HG02970 (cell line): Measurements from ENCODE around the gene ESM1.
"Not testable (repeated sequence)": the region's sequence is repeated elsewhere in the genome, so short reads cannot be mapped to it uniquely, and the experiment has no call there.

Source experiments
- ATAC-seq: cut with Tn5 transposase; IDR thresholded peaks from one replicate; pipeline ENCODE4 v1.9.1; 2021; ENCODE audit warnings: mild to moderate bottlenecking, moderate library complexity, moderate number of reproducible peaks; ENCODE audit not compliant: unreplicated experiment, low FRiP score

Gene ESM1, protein sequence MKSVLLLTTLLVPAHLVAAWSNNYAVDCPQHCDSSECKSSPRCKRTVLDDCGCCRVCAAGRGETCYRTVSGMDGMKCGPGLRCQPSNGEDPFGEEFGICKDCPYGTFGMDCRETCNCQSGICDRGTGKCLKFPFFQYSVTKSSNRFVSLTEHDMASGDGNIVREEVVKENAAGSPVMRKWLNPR

DNA sequence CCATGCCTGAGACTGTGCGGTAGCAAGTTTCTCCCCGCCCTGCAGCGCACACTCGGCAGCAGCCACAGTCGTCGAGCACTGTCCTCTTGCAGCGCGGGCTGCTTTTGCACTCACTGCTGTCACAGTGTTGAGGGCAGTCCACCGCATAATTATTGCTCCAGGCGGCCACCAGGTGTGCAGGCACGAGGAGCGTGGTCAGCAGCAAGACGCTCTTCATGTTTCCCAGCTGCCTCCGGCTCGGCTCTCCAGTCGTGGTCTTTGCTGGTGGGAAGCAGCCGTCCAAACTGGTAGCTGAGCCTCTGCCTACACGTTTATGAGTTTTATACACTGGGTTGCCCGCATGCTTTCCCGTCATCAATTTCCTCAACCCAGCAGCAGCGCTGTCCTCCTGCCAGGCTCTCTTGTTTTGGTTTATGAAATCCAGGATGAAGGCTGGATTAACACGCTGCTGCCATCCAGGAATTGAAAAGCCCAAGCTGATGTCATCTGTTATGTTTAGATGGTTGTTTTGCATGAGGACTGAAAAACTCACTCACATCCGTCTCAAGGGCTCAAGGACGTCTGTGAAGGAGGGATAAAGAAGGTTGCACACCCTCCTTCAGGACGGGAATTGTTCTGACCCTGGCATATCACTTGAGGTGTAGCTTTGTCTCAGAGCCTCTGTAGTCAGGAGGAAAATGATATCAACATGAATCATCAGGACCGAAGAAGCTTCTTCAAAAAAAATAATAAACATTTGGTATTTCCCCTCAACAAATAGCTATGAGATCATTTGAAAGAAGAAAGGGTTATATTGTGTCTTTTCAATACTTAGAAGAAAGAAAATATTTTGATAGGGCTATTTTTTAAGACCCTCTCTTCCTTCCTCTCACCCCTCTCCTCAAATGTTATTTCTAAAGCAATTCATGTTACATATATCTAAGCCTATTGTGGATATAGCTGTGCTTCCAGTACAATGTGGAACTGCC, at the start of gene ESM1:
Gene ESM1, minus strand, starts transcription at position 293 of the 968 bp plus-strand sequence. Its CDS starts 76 bp downstream, at position 217.
- no peak for ATAC-seq

DNA sequence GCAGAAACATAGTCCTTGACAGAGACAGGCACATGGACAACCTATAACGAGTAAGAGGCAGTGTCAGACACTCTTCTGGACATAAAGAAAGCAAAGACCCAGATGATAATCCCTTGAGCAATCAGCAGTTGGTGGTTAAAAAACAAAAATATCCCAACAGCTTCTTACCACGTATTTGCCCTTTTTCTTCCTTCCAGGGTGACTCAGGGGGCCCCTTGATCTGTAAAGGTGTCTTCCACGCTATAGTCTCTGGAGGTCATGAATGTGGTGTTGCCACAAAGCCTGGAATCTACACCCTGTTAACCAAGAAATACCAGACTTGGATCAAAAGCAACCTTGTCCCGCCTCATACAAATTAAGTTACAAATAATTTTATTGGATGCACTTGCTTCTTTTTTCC, 48.2 kb upstream of the ESM1 start:
- no peak for ATAC-seq

DNA sequence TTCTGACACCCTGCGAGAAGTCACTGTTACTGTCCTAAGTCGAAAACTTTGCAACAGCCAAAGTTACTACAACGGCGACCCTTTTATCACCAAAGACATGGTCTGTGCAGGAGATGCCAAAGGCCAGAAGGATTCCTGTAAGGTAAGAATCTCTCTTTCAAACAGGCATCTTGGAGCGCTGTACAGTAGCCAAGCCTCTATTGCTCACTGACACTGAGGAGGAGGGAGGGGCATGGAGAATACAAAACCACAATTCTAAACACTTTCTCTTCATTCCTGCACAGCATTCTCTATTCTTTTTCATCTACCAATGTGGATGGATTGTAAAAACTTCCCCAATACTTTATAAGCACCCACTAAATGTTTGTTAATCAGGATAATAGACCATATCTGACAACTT, 46.1 kb upstream of the ESM1 start:
- no peak for ATAC-seq

DNA sequence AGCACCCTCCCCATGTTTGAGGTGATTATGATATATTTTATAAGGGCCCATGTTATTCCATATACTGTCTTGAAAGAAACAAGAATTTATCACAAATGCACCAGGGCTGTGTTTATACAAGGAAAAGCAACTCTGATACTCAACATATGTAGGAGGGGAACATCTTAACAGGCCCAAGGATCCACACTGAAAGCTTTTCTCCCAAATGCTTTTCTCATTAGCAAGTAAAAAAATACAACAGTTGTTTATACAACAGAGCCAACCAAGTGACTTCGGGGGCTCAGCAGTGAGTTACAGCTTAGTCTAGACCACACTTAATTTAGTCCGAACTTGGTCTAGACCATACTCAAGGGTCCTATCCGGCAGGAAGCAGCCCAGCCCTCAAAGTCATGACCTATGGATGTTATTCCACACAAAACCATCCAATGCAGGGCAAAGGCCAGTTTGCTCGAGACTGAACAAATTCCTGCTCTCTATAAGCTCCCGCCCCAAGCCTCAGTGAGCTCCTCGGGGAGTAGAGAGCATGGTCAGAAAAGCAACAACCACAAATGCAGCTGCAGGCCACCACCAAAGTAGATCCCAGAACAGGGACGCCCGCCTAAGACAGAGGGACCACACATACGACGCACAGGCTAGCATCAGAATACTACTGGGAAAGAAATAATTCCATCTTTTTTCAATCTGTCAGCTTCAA, 45.4 kb upstream of the ESM1 start:
- ATAC-seq, result no peak

DNA sequence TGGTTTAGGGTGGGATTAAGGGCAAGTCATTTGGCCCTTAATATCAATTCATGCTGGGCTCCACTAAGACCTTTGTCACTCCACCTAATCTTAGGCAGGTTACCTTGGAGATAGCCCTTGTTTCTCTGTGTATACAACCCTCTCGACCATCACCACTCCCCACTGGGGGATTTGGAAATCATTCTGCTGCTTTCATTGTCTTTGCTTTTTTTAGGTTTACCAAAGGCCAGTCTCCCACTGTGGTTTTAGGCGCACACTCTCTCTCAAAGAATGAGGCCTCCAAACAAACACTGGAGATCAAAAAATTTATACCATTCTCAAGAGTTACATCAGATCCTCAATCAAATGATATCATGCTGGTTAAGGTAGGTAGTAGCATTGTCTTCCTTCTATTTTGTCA, 44.8 kb upstream of the ESM1 start:
- no peak for ATAC-seq

DNA sequence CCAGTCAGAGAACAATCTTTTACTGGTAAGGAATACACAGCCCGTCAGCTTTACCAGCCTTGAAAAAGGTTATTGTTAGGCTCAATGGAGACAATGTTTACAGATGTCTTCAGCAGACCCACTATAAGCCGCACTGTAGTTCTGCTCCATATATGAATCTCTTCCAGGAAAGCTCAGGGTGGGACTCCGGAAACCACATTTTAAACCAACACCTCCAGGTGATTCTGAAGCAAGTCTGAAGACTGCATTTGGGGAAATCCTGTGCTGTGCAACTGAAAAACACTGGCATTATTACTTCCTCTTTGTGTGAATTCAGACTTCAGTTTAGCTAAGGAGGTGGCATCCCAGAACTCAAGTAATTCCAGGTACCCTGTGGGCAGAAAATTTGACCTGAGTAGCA, 42.2 kb upstream of the ESM1 start:
- ATAC-seq, result no peak

DNA sequence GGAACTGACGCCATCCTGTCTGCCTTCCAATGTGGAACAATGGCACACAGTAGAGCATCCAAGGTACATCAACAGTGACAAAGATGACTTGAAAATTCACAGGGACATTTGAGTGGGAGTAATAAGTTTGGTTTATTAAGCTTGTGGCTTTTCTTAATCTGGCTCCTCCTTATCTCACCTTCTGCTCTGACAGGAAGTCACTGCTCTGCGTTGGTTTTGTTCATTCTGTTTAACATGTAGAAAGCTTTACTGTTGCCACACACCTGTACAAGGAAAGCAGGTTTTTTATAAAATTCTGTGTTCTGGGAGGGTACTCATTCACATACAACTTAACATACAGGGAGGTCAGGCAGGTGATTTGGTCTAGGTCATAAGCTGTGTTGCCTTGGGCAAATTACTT, 37.1 kb upstream of the ESM1 start:
- ATAC-seq, result no peak

DNA sequence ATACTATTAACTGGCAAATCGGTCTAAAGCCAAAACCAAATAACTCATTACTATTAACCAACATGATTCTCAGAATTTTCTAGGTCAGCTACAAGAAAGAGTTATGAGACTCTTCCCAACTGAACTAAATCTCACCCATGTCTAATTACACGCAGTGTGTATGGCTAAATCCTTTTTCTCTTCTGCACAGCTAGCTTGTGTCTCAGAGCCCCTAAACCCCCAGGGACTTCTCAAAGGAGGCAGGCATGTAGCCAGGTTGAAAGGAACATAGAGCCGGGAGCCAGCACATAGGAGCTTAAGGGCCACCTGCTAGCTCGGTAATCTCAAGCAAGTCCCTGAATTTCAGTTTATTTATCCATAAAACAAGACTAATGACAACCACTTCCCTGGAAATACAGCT, 36.4 kb upstream of the ESM1 start:
- no peak for ATAC-seq

DNA sequence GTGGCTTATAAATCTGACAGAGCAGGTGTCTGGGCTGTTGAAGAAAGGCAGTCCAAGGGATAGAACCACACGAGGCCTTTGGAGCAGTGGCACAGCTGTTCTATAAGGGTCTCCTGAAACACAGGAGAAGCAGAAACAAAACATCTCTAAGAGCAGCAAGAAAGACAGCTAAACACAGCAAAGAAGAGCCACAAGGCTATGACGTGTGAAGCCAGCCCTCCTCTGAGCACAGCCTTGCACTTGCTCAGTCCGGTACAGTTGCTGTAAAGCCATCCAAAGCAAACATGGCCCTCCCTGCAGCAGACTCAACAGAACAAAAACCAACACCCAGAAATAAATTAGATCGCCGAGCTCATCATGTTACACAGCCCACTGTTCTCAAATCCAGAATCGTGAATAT, 36.0 kb upstream of the ESM1 start:
- ATAC-seq, result no peak

DNA sequence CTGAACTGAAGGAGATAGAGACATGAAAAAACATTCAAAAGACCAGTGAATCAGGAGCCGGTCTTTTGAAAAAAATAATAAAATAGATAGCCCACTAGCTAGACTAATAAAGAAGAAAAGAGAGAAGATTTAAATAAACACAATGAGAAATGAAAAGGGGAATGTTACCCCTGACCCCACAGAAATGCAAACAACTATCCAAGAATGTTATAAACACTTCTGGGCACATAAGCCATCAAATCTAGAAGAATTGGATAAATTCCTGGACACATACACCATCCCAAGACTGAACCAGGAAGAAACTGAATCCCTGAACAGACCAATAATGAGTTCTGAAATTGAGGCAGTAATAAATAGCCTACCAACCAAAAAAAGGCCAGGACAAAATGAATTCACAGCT, 24.8 kb upstream of the ESM1 start:
- not testable (repeated sequence) for ATAC-seq

DNA sequence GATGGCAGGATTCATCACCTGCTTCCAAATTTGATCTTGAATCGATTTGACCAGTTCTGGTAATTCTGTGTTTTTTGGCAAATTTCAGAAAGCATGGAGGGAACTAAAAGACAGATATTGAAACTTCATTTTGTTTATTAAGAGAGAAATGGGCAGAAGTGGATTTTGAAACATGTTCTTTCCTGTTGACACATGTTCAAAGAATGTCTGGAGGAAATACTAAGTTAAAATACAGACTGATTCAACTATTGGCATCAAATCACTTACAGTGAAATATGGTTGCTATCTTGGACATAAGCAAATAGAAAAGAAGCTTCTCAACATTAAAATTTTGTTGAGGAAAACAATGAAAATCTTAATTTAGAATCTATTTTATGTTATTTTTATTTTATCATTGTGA, 19.3 kb upstream of the ESM1 start:
- ATAC-seq, result no peak

DNA sequence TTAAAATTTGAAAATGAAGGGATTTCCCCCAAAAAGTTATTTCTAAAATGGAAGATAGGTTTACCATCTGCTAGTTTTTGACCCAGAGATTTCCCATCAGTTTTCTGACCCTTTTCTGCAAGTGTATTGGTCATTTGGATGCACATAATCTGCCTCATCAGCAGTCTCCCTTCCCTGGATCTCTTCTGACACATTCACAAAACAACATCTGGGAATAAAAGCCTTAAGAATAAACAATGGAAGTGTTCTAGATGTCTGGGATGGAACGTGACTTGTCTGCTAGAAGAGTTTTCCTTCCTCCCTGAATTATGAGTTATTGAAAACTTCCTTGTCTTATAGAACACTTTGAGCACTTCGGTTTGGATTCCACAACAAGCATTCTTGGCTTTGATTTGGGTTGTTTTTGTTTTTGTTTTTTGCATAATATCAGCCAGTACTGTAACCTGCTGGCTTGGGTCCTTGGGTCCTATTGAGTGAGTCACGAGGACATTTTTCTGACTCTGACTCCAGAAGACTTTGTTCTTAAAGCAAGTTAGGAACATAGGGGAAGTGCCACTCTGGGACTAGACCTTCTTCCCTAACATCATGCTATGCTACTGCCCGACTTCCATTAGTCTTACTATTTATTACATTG, 18.2 kb upstream of the ESM1 start:
- ATAC-seq, result no peak

DNA sequence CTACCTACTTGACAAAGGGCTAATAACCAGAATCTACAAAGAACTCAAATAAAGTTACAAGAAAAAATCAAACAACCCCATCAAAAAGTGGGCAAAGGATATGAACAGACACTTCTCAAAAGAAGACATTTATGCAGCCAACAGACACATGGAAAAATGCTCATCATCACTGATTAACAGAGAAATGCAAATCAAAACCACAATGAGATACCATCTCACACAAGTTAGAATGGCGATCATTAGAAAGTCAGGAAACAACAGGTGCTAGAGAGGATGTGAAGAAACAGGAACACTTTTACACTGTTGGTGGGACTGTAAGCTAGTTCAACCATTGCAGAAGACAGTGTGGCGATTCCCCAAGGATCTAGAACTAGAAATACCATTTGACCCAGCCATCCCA, 16.8 kb upstream of the ESM1 start:
- not testable (repeated sequence) for ATAC-seq

DNA sequence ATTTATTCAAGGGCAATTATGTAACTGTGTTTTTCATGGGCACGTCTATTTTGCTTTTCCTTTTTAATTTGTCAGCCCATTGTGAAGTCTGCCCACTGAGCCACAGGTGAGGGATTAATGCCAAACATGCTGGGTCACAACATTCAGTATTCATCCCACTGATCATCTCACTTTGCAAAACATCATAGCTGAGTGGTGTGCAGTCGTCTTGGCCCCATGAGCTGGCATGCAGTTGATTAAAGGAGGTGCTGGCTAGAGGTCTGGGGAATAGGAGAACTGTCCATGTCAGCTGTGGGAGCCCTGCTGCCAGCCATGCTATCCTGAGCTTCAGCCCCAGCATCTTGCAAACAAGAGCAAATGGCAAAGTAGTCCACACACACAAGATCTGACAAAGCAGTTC, 11.7 kb upstream of the ESM1 start:
- no peak for ATAC-seq

DNA sequence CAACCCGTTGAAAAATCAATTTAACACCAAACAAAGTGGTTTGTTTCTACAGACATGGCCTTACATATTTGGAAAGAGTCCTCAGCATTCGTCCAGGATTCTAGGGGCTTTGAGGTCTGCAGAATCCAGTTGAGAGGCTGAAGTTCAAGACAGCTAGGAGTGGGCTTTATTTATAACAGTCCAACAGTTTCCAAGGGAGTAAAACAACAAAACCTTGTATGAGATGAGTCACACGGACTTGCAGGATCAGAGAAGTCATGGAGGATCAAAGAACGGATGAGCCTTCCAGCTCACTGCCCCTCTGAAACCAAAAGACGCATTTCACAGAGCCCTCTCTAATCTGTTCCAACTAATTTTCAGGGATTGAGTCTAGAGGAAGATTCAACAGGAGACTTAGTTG, 11.1 kb upstream of the ESM1 start:
- no peak for ATAC-seq

DNA sequence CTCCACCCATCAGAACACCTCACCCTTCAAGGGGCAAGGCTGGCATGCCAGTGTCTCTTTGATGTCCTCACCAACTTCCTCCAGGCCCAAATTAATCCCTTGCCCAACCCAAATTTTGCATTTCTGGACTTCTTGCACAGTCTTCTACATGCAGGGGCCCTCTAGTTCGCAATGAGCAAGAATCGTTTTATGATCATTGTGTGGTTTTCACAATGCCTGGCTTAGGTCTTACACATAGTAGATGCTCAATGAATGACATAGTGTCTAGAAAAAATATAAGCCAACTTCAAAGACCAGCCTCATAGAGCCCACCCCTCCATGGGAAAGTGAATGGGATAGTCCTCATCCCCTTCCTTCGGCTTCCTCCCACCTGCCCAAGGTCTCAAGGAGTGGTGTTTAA, 9.8 kb upstream of the ESM1 start:
- no peak for ATAC-seq

DNA sequence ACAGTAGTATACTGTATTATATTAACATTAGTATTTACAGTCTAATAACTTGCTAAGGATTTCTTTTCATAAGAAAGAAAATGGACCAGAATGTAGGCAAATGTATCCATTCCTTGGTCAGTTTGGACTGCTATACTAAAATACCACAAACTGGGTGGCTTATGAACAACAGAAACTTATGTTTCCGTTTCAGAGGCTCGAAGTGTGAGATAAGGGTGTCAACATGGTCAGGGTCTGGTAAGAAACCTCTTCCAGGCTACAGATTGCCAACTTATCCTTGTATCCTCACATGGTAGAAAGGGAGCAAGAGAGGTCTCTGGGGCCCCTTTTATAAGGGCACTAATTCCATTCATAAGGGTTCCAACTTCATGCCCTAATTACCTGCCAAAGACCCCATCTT, 9.2 kb upstream of the ESM1 start:
- ATAC-seq, result no peak

DNA sequence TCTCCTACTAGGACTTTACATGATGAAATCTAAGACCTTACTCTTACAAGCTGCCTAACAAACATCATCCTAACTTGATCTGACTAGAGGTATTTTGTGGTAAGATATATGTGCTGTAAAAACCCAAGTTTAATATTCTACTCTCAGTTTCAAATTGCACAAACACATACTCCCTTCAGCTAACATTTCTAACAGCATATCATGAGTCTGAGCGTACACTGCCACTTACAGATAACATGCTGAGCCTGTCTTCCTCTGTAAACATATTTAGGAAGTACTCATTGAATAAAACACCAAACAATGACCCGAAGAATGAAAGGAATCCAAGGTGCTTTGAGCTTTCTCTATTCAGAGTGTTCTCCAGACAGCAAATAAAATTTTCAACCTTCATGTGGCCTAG, 7.9 kb upstream of the ESM1 start:
- ATAC-seq, result no peak

DNA sequence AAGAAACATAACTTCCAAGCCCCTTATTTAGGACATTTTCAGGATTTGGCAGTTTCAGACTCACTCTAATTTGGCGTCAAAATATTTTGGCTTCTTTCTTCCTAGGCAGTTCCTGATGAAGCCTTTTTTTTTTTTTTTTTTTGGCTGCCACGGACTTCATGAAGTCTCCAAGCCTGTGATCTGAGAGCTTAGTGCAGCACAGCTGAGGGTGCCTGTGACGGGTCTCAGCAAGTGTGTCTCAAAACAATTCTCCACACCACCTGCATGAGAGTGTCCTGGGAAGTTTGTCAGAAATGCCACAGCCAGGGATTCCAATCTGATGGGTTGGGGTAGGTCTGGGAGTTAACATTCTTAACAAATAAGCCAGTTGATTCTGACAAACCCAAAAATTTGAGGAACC, 6.0 kb upstream of the ESM1 start:
- ATAC-seq, result no peak

DNA sequence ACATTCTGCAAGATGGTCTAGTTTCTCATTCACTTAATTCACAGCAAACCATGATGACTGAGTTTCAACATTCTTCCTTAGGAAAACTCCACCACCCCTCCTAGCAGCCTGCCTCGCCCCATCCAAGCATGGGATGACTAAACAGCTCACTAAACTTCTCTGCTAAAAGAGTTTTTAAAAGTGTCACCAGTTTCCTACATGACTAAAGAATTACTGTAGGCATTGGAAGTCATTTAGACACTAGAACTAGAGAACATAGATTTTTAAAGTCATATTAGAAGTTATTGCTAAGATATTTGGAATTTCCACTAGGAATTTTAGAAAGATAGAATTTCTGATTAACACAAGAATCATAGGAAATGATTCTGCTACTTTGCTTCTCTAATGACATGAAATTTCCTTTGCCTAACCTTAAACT, 5.5 kb upstream of the ESM1 start:
- ATAC-seq, result no peak

DNA sequence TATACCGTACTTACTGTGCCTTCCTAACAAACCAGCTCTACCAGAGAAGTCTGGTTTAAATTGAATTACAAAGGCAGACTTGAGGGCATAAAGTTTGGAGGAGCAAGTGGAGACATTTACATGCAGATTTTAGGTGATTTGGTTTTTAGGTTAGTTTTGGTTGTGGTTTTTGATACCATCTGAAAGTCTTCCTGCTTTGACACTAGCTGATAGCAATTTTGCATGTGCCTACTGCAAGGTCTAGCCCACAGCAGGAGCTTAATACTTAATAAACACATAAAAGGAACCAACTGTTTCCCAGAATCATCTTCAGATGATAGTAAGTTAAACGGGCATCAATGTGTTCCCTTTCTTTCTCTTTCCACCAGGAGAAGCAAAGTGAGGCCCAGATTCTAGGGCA, 3.4 kb upstream of the ESM1 start:
- no peak for ATAC-seq
